ENCODE data around the gene LRRIQ3. TPM values are rescaled to one million over a fixed set of nuclear protein-coding genes. Genes with fewer than 3 reads are reported as not detected.

LRRIQ3 gene
- total and polyA plus RNA-seq, 2 of the 13 experiments (the other 11 are each of a cell fraction or from before 2014, with no cell fraction given) = 1.1 to 1.3 TPM

DNA sequence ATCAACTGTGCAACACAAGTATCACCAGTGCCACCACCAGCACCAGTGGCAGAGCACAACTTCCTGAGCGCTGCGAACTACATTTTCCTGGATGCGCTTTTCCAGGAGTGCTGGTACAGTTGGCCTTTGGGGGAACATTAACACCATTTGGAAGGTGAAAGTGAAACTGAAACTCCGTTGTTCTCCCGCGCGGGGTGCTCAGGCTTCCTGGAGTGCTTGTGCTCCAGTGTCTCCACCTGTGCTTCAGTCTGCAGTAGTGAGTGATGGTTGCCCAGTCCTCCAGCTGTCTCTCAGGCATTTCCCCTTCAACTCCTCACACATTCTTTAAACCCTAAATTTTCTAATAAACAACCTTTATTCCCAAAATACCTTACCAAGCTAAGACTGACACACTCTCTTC is 187.8 kb downstream of the LRRIQ3 start (continued):
- TF ChIP-seq ZC3H4 (CRISPR knock-in tag; IDR thresholded peaks at IDR 0.05; ENCODE audit: borderline replicate concordance) (no peak), SIN3B (IDR thresholded peaks at IDR 0.05; ENCODE audit: low read length) (no peak)

- CTCF ChIA-PET (ENCODE audit: low intra/inter-chr PET ratio, low total read pairs) = no interaction called here
- in situ Hi-C loops (cut with HindIII; ENCODE audit: extremely low pct_ligation_motif_present, low pct_unique_long_range_greater_than_20kb) (no loop called here), intact Hi-C loops (cut with micrococcal nuclease; ENCODE audit: unreplicated experiment) (no loop called here)
- Histone ChIP-seq H3K9ac (ENCODE audit: insufficient read depth, low read depth, low read length) (no peak overlapping the region), H3K27ac (ENCODE audit: extremely low read length, insufficient read depth, low read length) (no peak overlapping the region), H4K20me1 (ENCODE audit: insufficient read depth, low read length) (no peaks in the 10 kb centered on the region), H3K36me3 (replicated peaks in 1 of 2; ENCODE audit: control insufficient read depth in 1 of 2, insufficient read depth in 2 of 2, low read length in 2 of 2) (no peaks in the 10 kb centered on the region), H3K4me3 (replicated peaks in 1 of 3; ENCODE audit: insufficient read depth in 1 of 3, low read depth in 2 of 3, low read length in 3 of 3) (no peak overlapping the region), H3K9me3 (ENCODE audit: low read length) (no peaks in the 10 kb centered on the region), H3K4me1 (ENCODE audit: insufficient read depth, low read length) (no peaks in the 10 kb centered on the region), H3K79me2 (ENCODE audit: insufficient read depth, low read length) (no peaks in the 10 kb centered on the region), H3K27me3 (ENCODE audit: control insufficient read depth in 1 of 2, insufficient read depth in 2 of 2, low read length in 2 of 2) (no peaks in the 10 kb centered on the region; a peak in 1 of 5 replicates), H3K4me2 (ENCODE audit: low read depth, low read length) (no peak overlapping the region), H2AFZ (ENCODE audit: low read length) (no peak overlapping the region)
- DNase-seq (ENCODE audit: low spot score) (no peak), FAIRE-seq (no peak), ATAC-seq (no peak)
- POLR2A ChIA-PET = no interaction called here
- no TSS peak for BruUV-seq (replicated peaks)
- WGBS (ENCODE audit: low lambda C conversion rate) = 20% methylated on average over 4 of the region's 4 CpGs
- TF ChIP-seq, protein P1, sequence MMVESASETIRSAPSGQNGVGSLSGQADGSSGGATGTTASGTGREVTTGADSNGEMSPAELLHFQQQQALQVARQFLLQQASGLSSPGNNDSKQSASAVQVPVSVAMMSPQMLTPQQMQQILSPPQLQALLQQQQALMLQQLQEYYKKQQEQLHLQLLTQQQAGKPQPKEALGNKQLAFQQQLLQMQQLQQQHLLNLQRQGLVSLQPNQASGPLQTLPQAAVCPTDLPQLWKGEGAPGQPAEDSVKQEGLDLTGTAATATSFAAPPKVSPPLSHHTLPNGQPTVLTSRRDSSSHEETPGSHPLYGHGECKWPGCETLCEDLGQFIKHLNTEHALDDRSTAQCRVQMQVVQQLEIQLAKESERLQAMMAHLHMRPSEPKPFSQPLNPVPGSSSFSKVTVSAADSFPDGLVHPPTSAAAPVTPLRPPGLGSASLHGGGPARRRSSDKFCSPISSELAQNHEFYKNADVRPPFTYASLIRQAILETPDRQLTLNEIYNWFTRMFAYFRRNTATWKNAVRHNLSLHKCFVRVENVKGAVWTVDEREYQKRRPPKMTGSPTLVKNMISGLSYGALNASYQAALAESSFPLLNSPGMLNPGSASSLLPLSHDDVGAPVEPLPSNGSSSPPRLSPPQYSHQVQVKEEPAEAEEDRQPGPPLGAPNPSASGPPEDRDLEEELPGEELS (CRISPR knock-in tag; IDR thresholded peaks at IDR 0.05) = no peak
- TF ChIP-seq CCDC6 (CRISPR knock-in tag; IDR thresholded peaks at IDR 0.05) = no peak
Observed at GRCh38 chr1:74005533-74005932, 192.4 kb downstream of the LRRIQ3 start.

GRCh38 chr1:74003806-74004205 is 194.2 kb downstream of the LRRIQ3 start:
- ATAC-seq (no peak), FAIRE-seq (no peak), DNase-seq (ENCODE audit: low spot score) (no peak)
- Histone ChIP-seq H3K27ac (ENCODE audit: extremely low read length, insufficient read depth, low read length) (no peak overlapping the region), H3K9me3 (ENCODE audit: low read length) (no peaks in the 10 kb centered on the region), H3K4me3 (replicated peaks in 1 of 3; ENCODE audit: insufficient read depth in 1 of 3, low read depth in 2 of 3, low read length in 3 of 3) (no peak overlapping the region), H3K36me3 (replicated peaks in 1 of 2; ENCODE audit: control insufficient read depth in 1 of 2, insufficient read depth in 2 of 2, low read length in 2 of 2) (no peaks in the 10 kb centered on the region), H3K27me3 (ENCODE audit: control insufficient read depth in 1 of 2, insufficient read depth in 2 of 2, low read length in 2 of 2) (no peaks in the 10 kb centered on the region; a peak in 1 of 5 replicates), H3K79me2 (ENCODE audit: insufficient read depth, low read length) (no peaks in the 10 kb centered on the region), H2AFZ (ENCODE audit: low read length) (no peak overlapping the region), H3K4me1 (ENCODE audit: insufficient read depth, low read length) (no peaks in the 10 kb centered on the region), H3K4me2 (ENCODE audit: low read depth, low read length) (no peak overlapping the region), H3K9ac (ENCODE audit: insufficient read depth, low read depth, low read length) (no peak overlapping the region), H4K20me1 (ENCODE audit: insufficient read depth, low read length) (no peaks in the 10 kb centered on the region)
- ChIA-PET CTCF (ENCODE audit: low intra/inter-chr PET ratio, low total read pairs) (no interaction called here), POLR2A (no interaction called here)
- in situ Hi-C loops (cut with HindIII; ENCODE audit: extremely low pct_ligation_motif_present, low pct_unique_long_range_greater_than_20kb) (no loop called here), intact Hi-C loops (cut with micrococcal nuclease; ENCODE audit: unreplicated experiment) (no loop called here)
- no peak for TF ChIP-seq CREB1 (IDR thresholded peaks at IDR 0.05)
- TF ChIP-seq CREB1 (CRISPR knock-in tag; IDR thresholded peaks at IDR 0.05) = no peak
- TF ChIP-seq ZNF10 (CRISPR knock-in tag; IDR thresholded peaks at IDR 0.05; ENCODE audit: borderline replicate concordance, low read depth) = no peak
- no peak for TF ChIP-seq TP53 (CRISPR knock-in tag; conservative IDR thresholded peaks at IDR 0.05)
- no peak for TF ChIP-seq RFXAP (CRISPR knock-in tag; IDR thresholded peaks at IDR 0.05; ENCODE audit: borderline replicate concordance)
- TF ChIP-seq ZNF740 (CRISPR knock-in tag; IDR thresholded peaks at IDR 0.05) = no peak
- no peak for TF ChIP-seq ZSCAN22 (CRISPR knock-in tag; IDR thresholded peaks at IDR 0.05)
- TF ChIP-seq, protein P2, sequence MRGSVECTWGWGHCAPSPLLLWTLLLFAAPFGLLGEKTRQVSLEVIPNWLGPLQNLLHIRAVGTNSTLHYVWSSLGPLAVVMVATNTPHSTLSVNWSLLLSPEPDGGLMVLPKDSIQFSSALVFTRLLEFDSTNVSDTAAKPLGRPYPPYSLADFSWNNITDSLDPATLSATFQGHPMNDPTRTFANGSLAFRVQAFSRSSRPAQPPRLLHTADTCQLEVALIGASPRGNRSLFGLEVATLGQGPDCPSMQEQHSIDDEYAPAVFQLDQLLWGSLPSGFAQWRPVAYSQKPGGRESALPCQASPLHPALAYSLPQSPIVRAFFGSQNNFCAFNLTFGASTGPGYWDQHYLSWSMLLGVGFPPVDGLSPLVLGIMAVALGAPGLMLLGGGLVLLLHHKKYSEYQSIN (CRISPR knock-in tag; IDR thresholded peaks at IDR 0.05; ENCODE audit: borderline replicate concordance) = no peak
- BruUV-seq (replicated peaks) = no TSS peak
